Activated T-cell treated with anti-CD3 and anti-CD28 coated beads, Interleukin-2, amount 50 U/mL, for 48 hours (primary cell): Measurements from ENCODE around the gene FPGS.
A peak's percentile ranks its signal among the peaks of the same experiment; 100 is the strongest.
"Not testable (repeated sequence)": the region's sequence is repeated elsewhere in the genome, so short reads cannot be mapped to it uniquely, and the experiment has no call there.

Source experiments
- DNase-seq, 2 experiments: peaks; one replicate each; pipeline ENCODE4 v3.0.0-alpha.2; 2020

FPGS gene, protein sequence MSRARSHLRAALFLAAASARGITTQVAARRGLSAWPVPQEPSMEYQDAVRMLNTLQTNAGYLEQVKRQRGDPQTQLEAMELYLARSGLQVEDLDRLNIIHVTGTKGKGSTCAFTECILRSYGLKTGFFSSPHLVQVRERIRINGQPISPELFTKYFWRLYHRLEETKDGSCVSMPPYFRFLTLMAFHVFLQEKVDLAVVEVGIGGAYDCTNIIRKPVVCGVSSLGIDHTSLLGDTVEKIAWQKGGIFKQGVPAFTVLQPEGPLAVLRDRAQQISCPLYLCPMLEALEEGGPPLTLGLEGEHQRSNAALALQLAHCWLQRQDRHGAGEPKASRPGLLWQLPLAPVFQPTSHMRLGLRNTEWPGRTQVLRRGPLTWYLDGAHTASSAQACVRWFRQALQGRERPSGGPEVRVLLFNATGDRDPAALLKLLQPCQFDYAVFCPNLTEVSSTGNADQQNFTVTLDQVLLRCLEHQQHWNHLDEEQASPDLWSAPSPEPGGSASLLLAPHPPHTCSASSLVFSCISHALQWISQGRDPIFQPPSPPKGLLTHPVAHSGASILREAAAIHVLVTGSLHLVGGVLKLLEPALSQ

DNA sequence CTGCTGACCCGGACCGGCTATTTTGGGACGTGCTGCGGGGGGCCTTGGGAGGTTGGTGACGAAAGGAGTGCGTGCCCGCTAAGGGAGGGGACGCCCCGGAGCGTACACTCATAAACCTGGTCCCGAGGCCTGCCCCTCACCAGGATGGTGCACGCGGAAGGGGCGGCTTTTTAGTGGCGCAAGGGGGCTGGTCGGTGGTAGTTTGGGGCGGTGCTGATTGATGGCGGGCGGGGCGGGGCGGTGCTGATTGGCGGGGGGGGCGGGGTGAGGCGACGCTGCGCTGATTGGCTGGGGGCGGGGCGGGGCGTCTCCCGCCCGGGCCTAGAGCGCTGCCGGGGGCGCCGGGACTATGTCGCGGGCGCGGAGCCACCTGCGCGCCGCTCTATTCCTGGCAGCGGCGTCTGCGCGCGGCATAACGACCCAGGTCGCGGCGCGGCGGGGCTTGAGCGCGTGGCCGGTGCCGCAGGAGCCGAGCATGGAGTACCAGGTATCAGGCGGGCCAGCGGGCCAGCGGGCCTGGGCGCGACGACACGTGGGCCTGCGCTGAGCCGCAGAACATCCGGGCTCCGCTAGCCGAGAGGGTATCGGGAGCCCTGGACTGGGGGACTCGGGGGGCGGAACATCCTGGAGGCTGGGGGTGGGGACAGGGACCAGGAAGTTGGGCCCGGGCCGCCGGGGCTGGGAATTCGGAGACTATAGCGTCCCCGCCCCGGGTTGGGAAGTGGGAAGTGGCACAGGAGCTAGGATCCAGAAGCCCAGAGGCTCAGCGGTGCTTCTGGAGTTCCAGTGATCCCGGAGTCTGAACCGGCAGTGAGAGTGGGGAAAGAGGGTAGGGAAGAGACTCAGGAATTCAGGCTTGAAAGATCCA, at the start of gene FPGS:
Gene FPGS, plus strand, starts transcription at position 307 of the 868 bp plus-strand sequence. Its CDS starts 43 bp downstream, at position 350.
- DNase-seq: peak; percentile 85 to 89

DNA sequence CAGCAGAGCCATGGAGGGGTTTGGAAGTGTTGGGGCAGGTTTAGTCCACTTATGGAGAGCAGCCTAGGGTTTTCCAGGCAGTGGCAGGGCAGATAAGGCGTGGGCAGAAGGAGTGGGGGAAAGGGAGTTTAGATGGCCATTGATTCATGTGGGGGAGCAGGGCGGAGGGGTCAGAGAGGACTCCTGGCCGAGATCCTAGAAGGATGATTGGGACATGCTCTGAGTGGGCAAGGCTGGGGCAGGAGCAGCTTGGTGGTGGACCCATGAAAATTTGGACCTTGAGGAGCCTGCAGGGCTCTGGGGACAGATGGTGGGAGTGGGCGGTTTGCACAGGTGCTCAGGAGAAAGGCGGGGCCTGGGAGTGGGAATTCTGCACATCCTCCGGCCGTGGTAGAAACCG, 49.5 kb upstream of the FPGS start:
- DNase-seq: no peak

DNA sequence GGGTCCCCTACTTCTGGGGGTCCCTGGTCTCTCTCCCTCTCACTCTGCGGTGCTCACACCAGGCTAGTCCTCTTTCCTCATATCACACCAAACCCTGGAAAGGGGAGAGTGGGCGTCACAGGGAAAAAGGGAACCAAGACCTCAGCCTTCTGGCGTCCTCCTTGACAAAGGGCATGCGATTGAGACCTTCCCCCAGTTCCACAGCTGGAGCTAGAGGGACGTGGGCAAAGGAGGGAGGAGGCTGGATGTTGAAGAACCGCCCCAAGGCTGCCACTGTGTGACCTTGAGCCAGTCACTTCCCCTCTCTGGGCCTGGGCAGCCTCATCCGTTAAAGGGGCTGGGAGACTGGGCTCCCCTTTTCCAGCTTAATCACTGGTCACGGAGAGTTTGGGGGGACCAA, 49.1 kb upstream of the FPGS start:
- DNase-seq: no peak

DNA sequence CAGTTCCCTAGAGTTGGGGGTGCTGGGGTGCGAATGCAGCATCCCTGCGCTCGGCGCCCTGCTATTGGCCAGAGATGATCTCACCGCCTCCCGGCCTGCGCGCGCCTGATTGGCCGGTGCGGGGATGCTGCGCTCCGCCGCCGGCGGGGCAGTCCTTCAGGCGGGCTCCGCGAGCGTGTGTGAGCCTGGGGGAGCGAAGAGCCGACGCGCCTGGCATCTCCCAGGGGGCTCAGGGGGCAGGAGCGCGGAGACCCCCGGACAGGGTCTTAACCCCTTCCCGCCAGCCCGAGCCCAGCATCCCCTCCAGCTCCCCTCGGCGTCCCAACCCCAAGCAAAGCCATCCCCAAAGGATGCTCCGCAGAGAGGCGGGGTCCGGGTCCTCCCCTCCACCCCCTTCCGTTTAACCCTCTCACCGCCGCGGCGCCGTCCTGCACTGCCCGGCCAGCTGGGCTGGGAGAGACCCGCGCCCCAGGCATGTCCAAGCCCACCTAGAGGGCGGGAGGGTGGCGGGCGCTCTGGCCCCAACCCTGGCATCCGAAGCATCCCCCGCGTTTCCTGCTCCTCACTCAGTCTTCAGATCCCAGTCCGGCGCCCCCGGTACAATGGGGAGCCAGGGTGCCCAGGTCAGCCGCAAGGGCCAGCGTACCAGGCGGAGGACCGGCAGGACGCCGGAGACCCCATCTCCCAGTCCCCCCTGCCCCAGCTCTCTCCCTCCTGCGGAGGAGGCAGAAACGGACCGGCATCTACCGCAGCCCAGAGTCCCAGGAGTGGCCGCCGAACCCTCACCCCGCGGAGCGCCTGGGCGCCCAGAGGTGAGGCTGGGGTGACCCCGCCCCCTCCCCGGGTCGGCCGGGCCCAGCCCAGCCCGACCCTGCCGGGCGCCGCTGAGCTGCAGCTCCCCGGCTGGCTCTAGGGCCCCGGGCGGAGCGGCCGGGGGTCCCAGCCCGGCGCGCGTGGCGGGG, 48.3 kb upstream of the FPGS start:
- no peak for DNase-seq

DNA sequence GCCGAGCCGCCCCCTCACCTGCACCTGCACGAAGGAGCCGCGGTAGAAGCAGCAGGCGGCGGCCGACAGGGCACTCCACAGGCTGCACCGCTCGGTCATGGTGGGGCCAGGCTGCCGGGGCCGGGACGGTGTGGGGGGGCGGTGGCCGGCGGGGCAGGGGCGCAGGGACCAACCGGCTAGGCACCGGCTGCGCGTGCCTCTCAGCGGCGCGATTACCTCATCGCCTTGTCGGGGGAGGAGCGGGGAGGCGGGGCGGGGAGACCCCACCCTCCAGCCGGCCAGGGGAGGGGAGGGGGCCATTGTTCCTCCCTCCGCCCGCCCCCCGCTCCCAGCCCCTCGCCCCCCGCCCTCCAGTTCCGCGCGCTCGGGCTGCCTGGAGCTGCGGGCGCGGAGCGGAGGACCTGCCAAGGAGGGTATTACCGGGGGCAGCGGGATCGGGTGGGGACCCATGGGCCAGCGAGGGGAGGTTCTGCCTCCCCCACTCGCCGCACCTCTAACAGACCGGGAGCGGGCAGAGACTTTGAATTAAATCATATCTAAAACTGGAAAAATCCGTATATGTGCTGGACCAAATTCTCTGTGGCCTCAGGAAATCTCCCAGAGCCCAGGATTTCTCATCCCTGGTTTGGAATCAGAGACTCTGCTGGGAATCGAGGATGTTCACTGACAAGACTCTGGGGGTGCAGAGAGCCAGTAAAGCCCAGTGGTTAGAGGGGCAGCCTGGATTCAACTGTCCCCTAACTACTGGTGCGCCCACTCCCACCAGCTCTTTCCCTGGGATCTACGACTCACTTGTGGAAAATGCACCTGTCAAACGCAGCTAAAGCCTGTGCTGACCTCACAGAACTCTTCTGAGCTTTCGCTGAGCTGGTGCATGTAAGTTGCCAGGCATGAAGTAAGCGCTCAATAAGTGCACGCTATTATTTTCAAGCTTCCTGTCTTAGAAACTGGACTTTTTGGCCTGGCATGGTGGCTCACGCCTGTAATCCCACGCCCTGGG, 47.3 kb upstream of the FPGS start:
- no peak for DNase-seq

DNA sequence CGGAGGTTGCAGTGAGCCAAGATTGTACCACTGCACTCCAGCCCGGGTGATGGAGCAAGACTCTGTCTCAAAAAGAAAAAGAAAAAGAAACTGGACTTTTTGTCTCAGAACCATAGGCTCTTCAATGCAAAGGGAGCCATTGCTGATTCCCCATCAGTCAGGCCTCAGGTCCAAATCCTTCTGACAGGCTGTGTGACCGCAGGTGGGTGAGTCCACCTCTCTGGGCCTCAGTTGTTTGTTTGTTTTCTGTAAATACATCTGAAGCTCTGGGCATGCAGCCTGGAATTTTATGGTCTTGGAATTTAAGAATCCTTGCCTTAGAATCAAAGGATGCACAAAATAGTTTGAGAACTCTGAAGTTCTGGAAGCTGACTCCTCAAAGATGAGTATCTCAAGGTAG, 46.4 kb upstream of the FPGS start:
- DNase-seq: no peak

DNA sequence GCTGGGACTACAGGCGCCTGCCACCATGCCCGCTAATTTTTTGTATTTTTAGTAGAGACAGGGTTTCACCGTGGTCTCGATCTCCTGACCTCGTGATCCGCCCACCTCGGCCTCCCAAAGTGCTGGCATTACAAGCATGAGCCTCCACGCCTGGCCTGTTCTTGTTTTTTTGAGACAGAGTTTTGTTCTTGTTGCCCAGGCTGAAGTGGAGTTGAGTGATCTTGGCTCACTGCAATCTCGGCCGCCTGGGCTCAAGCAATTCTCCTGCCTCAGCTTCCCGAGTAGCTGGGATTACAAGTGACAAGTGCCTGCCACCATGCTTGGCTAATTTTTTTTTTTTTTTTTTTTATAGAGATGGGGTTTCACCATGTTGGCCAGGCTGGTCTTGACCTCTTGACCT, 45.9 kb upstream of the FPGS start:
- DNase-seq: not testable (repeated sequence)

DNA sequence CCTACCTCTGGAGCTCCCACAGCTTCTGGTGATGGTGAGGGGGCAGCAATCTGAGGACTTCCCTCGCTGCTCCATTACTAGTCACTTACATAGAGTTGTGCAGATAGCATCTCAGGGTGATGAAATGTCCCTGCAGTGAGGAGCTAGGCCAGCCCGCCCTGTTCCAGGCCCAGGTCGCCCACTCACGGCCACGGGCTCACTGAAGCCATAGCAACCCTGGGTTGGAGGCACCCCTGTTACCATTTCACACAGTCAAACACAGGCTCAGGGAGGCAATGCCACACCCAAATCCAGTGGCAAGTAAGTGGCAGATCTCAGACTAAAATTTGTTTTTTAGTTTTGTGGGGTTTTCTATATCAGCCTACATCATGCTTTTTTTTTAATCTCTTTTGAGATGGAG, 43.8 kb upstream of the FPGS start:
- no peak for DNase-seq

DNA sequence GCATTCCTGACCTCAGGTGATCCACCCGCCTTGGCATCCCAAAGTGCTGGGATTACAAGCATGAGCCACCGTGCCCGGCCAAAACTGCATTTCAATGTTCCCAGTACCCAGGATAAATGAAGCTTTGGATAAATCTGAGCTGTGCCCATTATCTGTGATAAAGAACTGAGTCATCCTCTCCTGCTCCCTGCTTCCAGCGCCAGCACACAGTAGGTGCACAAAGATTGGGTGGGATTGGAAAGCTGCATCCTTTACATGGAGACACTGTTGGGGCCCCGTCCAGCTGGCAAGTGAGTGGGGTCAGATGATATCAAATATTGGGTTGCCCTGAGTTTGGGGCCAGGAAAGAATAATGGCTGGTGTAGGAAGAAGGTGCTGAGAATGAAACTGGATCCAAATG, 41.6 kb upstream of the FPGS start:
- no peak for DNase-seq

DNA sequence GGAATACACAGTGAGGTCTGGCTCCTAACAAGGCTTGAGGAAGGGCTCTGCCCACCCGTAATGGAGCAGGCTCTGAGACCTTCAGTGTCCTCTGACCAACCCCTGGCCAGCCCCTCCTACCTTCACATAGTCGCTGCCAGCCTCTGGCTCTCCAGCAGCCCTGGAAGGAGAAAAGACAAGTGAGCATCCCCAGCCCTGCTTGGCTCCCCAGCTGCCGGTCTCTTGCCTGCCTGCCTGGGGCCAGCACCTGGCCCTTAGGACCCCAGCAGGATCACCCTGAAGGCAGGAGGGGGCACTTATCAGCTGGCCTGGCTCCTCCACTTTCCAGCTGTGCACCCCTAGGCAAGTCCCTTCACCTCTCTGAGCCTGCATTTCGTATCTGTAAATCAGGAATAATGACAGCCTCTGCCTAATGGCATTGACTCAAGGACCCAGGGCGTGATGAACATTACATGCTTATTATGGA, 41.2 kb upstream of the FPGS start:
- DNase-seq: no peak

DNA sequence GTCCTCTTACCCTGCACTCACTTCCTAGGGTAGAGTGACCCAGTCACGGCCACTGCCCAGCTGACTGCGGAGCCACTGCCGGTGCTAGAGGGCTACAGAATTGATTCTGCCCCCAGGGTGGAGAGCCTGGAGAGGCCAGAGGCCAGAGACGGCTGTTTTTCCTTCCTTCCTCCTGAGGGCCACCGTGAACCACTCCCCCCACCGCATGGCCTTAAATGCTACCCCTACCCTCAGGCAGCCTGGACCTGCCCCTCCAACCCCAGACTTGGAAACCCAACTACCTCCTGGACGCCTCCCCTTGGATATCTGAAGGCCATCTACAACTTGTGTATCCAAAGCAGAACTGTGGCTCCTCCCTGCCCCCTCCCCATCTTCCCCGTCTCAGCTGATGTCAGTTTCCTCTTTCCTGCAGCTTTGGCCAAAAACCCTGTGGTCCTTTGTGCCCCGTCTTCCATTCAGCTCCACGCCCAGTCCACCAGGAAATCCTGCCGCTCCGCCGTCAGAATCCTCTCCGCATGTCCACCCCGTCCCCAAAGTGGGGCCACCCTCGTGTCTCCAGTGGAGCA, 40.5 kb upstream of the FPGS start:
- no peak for DNase-seq

DNA sequence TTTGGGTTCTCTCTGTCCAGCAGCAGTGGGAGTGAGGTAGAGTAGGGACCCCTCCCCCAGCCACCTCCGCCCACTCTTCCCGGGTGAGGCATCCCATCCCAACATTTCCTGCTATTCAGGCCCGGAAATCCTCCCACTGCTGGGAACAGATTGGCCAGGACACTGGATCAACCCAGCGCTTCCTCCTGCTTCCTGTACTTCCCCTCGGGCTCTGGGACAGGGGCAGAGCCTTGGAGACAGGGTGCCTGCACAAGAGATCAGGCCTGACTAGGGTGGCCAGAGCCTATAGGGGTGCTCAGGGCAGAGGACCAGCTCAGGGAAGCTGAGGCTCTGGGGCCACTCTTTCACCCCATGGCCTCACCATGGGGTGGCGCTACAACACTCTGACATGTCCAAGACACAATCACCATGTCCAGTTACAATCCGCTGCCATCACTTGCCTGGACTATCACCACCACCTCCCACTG, 38.7 kb upstream of the FPGS start:
- peak; percentile 55 to 59 for DNase-seq

DNA sequence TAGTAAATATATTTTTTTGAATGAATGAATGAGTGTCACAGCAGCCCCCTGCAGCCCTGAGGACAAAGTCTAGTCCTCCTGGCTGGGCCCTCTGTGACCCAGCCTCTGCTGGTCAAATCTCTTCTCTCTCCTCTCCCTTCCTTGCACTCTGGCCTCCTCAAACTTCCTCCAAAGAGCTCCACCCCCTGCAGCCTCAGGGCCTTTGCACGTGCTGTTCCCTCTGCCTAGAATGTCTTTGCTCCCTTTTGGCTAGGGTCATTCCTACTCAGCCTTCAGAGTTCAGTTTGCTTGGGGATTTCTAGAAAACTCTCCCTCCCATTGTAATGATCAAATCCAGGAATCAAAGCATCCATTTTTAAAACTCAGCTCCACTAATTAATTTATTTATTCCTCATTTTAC, 37.3 kb upstream of the FPGS start:
- DNase-seq: no peak

DNA sequence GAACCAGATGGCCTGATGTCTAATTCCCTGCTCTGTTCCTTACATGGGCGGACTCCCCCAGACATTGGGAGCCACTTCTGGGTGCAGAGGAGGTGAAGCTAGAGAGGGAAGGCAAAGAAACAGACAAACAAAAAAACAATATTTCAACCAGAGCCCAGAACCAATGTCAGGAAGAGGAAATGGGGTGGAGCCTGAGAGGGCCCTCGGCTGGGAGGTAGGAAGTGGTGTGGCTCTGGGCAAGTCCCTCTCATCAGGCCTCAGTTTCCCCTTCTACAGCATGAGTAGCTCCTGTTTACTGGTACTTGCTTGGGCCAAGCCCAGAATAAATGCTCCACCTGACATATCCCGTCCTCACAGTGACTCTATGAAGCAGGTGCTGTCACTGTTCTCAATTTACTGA, 35.3 kb upstream of the FPGS start:
- DNase-seq: no peak

DNA sequence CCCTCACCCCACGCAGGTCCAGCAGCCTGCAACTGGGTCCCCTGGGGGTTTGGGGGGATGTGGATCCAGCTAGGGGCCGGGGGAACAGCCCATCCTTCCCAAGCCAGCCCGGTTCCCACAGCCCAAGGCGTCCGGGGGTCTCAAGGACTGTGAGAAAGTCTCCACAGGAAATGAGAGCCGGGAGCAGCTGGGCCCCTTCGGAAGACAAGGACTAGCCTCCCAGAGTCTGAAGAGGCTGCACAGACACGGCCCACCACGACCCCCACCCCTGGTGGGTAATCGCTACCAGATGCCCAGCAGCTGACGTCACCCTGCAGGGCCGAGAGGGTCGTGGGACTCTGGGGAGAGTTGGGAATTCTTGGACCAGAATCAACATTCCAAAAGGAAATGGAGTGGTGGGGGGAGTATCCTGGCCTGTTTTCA, 34.8 kb upstream of the FPGS start:
- DNase-seq: no peak

DNA sequence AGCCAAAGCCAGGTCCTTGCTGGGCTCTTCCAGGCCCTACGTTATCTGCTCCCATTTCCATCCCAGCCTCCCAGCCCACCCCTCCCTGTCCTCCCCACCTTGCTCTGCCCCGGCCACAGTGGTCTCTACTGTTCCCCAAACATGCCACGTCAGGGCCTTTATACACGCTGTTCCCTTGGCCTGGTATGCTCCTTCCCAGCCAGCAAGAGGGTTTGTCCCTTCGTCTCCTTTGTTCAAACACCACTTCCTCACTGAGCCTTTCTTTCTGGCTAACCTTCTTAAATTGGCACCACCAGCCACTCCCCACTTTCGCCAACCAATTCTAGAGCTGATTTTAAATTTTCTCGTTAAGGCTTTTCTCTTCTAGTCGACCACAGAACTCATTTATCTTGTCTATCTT, 34.0 kb upstream of the FPGS start:
- no peak for DNase-seq

DNA sequence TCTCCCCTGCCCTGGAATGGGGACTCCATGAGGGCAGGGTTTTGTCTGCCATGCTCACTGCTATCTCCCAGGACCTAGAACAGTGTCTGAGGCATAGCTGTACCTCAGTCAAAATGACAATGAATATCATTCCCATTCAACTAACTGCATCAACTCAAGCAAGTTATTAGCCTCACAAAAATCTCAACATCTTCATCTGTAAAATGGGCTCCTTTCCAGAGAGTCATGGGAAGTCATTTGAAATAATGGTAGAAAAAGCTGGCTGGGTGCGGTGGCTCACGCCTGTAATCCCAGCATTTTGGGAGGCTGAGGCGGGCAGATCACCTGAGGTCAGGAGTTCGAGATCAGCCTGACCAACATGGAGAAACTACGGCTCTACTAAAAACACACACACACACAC, 33.6 kb upstream of the FPGS start:
- no peak for DNase-seq

DNA sequence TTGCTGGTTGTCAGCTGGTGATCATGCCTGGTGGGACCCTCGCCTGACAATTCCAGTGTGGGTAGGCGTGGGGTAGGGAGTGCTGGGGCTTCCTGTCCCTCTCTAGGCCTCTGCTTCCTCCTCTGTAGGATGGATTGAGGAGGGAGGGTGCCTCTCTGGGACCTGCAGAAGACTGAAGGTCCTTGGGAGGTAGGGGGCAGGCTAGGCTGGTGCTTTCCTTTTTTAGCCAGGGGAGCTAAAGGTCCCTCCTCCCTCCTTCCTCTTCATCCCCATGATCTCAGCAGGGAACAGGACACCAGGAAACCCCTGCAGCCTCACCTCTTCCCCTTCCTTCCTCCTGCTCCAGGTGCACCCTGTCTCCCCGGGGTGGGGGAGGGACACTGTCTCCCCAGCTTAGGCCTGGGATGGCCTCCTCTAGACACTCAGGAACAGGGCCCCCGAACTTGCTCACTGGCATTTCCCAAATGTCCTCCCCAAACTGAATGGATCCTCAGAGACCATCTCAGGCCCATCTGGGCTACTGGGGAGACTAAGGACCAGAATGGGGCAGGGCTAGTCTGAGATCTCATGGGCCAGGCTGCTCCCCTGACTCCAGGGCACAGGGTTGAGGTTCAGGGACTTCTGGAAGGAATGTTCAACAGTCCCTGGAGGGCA, 32.6 kb upstream of the FPGS start:
- no peak for DNase-seq

DNA sequence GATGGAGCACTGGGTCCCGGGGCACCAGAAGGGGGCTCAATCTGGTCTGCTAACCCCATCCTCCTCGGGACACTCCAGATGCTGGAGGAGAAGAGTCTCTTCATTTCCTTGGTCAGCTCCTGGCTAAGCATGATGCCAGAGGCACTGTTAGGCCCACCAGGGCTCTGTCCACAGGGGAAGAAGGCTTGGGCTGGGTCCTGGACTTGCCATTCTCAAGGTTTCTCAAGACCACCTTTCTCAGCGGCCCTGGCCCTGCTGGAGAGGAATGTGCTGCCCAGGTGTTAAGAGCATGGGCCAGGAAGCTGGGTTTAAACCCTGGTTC, 32.1 kb upstream of the FPGS start:
- no peak for DNase-seq

DNA sequence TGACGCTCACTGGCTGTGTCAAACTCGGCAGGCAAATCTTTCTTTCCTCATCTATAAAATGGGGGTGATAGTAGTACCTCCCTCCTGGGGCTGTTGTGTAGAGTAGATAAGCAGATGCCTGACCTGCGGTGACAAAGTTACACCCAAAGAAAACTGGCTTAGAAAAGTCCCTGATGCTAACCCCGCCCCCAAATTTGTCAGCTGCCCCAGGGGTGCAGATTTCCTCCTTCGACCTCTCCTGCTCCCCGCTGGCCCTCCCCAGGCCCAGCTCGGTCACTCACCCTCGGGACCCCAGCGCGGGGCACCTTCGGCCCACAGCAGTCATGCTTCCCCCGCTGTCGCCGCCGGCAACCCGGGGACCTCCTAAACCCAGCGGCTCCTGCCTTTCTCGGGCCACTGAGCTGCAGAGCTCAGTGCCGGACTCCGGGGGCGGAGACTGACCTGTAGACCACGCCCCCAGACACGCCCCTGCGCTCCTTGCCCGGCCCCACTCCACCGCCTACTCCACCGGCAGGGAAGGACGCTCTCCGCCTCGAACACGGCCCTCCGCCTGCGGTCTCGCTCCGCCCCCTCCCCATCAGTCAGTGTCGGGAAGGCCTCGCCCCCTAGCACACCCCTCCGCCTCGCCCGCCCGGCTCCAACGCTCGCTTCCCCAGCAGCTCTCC, 31.6 kb upstream of the FPGS start:
- DNase-seq: peak; percentile 97 to 99
